Activated T-cell treated with anti-CD3 and anti-CD28 coated beads, Interleukin-2, amount 50 U/mL, for 1 hour (primary cell): ENCODE results near the gene USP40.

Experiments
- DNase-seq: peaks from one replicate; pipeline ENCODE4 v3.0.0-alpha.2; 2020

The USP40 gene

DNA sequence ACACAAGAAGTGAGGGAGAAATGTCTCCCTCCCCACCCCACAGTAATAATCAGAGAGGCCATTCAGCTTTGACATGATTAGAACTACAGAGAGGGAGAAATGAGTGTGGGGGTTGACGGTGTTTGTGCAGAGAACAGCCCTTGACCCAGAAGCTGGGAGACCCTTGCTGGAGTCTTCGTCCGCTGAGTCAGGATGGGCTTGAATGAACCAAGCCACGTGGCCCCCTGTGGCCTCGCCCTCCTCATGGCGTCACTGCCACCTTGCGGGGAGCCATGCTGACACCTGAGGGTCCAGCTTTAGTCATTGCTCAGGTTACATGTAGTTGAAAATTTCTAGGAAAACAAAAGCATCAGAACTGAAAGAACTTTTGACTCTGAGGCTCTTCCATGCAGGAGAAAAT, 111.1 kb downstream of the USP40 start:
- no peak for DNase-seq

DNA sequence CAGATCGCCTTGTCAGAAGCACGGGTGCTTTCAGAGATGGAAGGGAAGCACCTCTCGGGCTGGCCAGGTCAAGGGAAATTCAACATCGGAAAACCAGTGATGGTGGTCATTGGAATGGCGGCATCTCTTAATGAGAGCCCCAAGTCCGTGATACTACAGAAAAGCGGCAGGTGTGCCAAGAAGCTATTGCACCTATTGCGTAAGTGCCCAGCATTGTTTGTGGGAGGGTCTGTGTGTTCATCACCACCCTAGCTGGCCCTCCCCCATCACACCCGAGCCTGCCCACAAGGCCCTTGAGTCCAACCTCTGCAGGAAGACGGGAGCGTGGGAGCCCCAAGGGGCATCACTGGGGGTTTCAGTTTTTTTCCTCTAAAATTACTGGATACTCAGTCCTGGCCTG, 111.6 kb downstream of the USP40 start:
- DNase-seq: no peak

DNA sequence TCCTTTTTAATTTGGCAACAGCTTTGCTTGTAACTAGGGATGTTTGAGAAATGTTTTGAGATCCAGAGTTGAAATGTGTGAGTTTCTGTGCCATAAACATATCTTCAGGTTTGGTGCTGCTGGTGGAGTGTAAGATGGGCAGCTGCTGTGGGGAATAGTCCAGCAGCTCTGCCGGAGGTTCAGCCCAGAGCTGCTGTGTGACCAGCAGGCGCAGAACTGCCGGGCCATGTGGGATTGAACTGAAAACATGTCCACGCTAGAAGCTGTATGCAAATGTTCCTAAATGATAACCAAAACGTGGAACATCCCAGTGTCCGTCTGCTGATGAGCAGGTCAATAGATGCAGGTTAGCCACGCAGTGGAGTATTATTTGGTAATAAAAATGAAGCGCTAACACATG, 112.7 kb downstream of the USP40 start:
- DNase-seq: no peak

DNA sequence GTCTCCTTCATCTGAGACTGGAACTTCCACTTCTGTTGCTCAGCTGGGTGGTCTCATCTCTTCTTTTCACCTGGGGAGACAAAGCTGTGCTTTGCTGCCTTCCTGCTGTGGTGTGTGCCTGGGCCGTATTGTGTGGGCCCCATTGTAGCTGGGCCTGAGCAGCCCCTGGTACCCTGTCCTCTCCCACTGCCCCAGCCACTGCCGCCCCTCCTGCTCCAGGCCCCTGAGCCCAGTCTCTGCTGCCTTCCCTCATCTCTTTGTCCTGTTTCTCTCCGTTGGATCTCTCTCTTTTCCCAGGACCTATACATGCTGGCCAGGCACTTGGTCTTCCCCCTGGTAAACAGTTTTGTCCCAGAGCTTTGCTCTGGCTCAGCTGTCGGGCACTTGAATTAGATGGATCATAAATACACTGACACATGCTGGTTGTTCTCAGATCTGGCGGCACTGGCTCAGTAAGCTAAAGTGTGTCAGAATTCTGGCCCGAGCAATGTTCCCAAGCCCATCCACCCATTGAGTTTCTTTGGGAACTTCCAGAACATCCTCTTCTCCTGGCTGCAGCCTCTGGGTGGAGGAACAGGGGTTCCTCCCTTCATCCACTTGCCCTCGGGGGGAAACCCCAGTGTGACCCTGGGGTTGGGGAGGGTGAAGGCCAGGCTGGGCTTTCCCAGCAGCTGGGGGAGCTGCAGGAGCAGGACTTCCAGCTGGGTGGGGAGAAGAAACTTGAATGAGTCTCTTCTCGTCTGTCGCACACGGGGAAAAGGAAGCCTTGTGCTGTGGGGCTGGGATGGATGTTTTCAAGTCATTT, 113.3 kb downstream of the USP40 start:
- no peak for DNase-seq

DNA sequence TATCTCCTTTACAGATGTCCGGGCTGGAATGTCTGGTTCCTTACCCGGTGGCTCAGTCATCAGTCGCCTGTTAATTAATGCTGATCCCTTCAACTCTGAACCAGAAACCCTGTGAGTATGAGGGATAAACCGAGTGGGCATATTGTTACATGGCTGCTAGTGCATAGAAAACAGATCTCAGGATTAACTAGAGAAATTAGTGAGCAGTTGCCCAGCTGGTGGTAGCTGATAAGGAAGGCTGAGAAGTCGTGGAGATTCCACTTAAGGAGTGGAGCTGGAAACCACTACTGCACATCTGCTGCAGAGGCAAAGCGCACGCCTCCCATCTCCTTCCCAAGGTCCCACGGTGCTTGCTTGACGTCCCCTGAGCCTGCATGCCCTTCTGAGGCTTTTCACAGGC, 114.6 kb downstream of the USP40 start:
- no peak for DNase-seq

DNA sequence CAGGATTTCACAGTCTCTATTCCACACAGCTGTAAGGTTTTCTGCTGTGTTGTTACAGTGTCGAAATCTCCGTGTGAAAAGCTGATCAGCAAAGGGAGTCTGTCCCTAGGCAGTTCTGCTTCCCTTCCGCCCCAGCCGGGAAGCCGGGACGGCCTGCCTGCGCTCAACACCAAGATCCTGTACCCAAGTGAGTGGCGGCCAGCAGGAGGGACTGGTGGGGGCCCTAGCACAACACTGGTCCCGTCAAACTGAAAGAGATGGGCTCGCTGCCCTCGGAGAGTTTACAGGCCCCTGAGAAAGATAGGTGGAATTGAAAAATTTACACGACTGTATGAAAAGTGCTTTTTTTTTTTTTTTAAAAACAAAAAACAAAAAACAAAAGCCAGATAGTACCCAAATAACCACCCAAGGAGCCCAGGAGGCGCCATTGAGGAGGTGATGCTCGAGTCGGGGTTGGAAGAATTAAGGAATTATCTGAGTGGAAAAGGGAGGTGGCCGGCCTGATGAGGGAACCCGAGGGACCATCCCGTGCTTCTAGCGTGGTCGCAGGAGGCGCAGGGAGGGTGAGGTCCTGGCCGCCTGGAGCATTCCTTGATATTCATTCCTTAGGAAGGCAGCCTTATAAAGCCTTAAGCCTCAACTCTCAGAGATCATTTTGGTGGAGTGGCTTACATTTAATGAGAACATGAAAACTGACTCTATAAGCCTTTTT, 115.6 kb downstream of the USP40 start:
- DNase-seq: no peak

DNA sequence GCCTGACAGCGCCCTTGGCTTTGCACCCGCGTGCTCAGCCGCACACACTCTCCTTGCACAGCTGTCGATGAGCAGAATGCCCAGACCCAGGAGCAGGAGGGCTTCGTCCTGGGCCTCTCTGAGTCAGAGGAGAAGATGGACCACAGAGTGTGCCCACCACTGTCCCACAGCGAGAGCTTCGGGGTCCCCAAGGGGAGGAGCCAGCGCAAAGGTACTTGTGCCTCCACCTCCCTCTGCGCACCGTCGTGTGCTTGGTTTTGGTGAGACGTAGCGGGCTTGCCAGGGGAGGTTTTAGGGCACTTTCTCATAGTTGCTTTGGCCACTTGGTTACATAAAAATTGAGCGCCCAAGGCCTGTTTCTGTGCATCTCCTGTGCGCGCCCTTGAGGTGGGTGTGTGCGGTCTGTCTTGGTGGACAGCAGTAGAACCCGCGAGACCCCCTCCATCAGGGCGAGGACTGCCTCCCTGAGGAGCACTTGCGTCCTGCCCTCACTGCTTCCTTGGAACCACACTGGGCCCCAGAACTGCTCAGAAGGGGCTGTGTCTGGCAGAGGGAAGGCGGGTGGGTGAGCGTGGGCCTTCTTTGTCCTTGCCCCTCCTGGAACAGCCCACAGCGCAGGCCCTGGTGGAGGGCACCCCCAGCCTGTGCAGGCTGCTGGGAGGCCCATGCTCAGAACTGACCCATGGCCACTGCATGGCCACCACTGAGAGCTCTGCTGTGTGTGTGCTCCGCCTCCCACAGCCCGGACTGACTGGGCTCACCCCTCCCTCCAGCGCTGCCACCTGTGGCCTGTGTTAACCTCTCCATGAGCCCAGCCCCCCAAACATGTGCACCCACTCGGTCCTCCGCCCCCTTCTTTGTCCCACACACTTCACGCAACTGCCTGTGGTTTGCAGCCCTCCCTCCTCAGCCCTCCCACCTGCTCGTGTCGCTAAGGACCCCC, 116.4 kb downstream of the USP40 start:
- DNase-seq: no peak

DNA sequence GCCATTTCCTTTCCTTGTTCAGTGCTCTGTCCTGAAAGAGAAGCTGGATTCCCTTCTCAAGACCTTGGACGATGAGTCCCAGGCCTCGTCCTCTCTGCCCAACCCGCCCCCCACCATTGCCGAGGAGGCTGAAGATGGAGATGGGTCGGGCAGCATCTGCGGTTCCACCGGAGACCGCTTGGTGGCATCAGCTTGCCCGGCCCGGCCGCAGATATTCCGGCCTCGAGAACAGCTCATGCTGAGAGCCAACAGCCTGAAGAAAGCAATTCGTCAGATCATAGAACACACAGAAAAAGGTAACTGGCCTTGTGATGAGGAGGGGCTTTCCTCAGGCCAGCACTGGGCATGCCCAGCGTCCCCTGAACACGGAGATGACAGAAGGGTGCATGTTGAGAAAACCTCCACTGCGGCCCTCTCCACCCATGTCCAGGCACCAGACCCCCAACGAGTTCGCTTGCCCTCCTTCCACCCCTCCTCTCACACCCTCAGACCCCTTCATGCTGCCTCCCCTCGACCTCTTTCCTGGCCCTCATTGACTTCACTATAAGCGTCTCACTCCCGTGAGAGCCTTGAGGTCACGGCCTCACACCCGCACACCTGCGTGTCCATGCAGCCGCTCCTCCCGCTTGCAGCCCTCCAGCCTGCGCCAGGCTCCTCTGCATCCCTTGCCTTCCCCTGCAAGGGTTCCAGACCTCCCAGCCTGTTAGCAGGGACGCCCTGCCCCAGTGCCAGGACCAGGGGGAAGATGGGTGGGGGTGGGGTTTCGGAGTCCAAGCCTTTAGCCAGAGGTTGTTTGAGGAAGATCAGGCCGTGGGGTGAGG, 117.3 kb downstream of the USP40 start:
- no peak for DNase-seq

DNA sequence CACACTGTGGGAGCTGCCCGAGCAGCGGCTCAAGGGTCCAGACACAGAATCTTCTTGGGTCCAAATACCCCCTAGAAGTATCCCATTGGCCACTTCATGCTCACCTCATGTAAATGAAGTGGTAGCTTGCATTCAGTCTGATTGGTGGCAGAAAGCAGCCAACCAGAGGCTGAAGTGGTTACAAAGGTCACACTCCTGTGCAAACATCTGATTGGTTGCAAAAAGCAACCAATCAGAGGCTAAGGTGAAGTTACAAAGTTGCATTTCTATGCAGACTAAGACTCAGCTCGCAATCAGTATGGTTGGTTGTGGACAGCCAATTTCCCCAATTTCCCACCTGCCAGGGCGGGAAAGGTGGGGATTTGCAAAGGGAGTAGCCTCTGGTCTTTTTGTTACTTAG, 118.0 kb downstream of the USP40 start:
- no peak for DNase-seq

DNA sequence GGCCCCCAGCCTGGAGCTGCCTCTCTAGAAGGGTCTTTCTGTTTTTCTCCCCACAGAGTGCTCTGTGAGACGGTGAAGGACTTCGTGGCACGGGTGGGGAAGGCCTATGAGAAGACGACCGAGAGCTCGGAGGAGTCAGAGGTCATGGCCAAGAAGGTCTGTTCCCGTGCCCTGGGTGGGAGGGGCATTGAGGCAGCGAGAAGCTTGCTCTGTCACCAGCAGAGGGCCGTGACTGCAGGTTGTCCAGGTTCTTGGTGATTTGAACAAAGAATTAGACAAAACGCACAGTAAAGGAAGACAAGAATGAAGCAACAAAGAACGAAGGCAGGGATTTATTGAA, 118.4 kb downstream of the USP40 start:
- no peak for DNase-seq

DNA sequence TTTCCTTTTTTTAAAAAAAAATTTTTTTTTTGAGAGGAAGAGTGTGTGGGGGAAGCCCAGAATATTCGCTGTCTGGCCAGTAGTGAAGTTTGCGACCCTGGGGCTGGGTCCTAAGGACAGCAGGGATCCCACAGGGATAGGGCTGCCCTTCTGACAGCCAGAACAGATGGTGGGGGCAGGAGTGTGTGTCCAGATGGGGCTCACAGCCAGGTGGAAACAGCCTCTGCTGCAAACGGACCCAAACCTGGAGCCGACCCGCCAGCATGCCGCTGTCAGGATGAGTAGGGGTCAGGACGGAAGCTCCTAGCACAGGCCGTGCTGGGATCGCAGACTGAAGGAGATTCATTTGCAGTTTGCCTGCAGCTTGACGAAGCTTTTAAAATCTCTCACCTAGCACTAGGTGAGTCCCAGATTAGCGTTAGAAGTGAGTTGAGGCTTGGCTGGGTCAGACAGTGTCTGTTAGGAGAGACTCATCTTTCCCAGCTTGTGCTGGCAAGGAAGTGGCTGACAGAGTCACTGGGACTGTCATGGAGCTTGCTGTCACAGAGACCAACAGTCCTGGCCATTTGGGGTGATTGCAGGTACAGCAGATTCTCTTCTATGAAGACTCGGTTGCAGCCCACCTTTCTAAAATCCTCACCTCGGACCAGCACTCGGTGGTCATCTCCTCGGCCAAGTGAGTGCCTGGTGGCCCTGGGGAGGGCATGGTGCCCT, 118.9 kb downstream of the USP40 start:
- DNase-seq: no peak

DNA sequence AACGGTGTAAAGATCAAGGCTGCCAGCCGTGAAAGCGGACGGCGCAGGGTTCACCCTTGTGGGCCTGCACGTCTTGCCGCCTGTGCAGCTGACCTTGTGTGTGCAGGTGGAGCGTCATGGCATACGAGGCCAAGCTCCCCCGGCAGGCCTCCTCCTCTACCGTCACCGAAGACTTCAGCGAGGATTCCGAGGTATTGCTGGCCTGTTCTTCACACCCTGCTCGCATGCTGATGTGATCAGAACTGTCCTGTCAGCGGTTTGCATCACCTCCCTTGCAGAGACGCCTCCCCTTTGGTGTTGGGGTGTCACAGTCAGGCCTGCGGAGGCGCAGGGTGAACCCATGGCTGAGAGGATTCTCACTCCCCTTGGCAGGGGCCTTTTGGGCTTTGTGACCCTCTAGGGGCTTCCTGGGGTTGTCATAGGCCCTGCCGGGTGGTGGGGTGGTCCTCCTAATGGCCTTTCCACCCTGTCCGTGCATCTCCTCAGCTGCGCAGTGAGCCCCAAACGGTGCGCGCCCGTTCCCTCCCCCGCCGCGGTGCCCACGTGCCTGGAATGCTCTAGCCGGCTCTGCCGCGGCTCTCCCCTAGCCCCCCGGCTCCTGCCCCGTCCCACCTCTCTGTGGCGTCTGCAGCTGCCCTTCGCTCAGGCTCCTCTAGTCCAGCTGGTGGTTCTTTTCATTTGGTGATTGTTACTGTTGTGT, 119.8 kb downstream of the USP40 start:
- DNase-seq: no peak

DNA sequence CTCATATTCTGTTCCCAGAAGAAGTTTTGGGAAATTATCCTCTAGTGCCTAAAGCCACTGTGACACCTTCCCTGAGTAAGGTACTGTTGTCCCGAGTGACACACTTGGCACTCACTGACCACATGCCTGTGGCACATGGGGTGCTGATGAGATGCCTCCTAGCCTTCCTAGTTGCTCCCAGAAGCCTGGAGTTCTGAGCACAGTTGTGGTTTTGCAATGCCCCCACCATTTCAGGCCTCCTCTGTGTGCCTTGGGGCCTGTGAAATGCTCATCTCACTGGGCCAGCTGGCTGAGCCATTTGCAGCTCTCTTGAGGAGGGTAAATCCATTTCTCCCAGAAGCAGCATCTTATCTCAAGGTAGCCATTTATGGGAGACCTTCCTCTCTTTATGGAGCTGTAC, 120.5 kb downstream of the USP40 start:
- DNase-seq: no peak

DNA sequence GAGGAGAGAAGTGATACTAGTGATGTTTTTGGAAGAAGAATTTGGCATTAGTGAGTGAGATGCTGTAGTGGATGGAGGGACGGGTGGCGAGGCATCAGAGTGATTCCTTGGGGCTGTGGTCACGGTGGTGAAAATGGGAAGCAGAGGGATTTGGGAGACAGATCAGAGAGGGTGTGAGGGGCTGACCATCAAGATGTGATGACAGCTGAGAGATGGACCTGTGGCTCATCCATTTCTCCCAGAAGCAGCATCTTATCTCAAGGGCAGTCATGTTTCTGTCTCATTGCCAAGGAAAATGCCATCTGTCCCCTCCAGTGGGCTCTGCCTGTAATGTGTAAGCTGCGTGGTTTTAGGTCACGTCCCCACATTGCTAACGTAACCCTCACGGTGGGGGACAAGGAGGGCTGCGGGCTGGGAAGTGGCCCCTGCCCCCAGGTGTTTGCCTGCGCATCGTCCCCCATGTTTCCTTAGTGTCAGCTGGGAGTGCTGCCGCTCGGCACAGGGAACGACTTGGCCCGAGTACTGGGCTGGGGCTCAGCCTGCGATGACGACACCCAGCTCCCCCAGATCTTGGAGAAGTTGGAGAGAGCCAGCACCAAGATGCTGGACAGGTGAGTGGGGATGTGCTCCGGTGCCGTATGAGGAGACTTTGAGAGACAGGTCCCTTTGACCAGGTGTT, 121.3 kb downstream of the USP40 start:
- DNase-seq: no peak

DNA sequence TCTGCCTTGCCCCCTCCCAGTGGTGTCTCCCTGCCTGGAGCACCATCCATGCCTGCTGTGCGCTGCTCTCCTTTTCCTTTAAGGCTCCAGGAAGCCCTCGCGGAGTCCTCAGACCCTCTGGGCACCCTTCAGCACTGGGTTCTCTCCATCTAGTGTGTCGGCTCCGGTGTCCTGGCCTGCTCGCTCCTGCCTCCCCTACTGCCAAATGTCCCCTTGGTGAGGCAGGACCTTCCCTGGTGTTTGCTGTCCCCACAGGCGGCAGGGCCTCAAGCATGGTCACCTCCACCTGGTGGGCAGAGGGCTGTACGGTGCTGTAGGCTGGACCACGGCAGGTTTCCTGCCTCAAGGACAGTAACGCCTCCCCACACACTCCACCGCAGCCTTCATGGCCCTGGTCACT, 122.1 kb downstream of the USP40 start:
- no peak for DNase-seq

DNA sequence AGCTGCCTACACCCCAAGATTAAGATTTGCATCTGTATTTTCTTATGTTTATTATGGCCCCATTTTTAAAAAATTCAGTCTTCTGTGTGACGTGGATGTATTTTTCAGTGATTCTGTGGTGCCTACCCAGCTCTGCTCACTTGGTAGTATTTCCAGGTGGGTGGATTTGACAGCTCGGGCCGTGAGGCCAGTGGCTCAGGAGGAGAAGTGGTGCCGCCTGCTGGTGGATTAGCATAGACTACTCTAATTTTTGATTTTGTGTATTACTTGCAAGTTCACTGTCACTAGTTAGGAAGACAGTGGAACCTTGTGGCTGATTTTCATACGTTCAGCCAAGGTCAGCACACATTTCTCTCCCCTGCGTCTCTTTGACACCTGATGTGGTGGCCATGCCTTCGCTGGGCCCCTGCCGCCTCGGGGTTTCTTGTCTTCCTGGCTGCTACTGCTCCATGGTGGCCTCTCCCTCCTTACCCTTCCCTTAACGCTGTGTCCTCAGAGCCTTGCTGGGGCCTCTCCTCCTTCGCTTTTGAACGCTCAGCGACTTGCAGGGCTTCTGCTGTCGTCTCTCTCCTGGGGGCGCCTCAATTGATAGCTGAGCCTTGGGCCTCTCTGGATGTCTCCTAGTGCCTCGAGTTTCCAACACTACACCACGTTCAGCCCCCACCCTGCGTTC, 122.9 kb downstream of the USP40 start:
- DNase-seq: peak; percentile 81

DNA sequence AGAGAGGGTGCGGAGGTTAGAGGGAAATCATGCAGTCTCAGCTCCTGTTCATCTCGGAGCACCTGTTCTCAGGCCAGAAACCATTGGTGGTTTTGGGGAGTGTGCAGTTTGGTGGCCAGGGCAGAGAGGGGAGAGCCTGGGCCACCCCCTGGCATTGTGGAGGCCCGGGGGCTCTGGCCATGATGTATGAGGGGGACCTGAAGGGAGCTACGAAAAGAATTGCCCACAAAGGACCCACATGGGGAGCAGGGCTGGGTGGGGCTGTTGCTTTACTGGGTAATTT, 124.6 kb downstream of the USP40 start:
- DNase-seq: no peak

DNA sequence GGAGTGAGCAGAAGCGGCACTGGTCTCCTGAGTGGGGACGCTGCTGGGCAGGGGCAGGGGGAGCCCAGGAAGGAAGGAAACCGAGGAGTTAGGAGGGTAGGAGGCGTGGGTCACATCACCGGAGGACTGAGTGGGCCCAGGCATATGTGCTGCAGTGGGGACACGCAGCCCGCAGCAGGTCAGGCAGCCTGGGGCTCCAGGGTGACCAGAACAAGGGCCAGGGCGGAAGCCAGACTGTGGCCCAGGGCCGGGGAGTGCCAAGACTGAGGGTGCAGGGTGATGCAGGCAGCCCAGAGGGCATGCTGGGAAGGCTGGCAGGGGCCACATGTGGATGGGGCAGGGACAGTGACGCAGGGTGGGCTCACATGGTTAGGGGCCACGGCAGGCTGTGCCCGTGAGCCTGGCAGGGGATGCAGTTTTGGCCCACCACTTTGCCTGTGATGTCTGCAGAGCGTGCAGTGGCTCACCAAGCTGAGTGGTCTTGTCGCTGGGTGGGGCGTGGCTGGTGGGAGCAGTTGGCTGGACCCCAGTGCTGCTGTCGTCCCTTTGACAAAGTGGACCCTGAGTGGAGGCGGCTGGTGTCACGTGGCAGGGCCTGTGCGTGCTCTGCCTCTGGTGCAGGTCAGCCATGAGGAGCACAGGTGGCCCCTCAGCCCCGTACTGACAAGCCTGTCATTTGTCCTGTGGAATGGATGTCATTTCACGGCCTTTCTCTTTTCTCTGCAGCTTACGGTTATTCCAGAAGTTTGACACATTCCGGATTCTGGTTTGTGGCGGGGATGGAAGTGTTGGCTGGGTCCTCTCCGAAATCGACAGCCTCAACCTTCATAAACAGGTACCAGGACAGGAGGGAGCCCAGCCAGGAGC, 125.2 kb downstream of the USP40 start:
- peak; percentile 16 for DNase-seq

DNA sequence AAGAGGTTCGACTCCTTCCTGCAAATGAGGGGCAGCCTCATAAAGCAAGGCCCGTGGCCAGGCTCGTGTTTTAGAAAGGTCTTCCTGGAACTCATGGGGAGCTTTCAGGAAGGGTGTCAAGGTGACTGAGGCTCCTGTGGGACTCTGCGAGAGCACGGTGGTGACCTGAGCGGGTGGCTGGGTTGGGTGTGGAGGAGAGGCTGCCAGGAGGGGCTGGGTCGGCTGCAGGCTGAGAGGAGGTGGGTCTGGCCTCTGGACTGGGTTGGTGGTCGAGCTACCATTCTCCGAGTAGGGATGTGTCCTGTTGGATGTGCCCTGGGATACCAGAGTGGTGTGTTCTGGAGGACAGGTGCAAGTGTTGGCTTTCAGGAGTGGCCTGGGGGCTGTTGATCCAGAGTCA, 125.9 kb downstream of the USP40 start:
- peak; percentile 3 for DNase-seq
